ENCODE results near the gene TRAF3IP1. TPM values are rescaled to one million over a fixed set of nuclear protein-coding genes. Genes with fewer than 3 reads are reported as not detected.

The TRAF3IP1 gene
- total RNA-seq, 1 donor, result 3.5 TPM

- no peaks in the 10 kb centered on the region for H3K9me3 ChIP-seq (ENCODE audit: low read depth, low read length)
- no peaks in the 10 kb centered on the region for H3K27me3 ChIP-seq (ENCODE audit: insufficient read depth, low read length)
- no peak overlapping the region for H3K4me3 ChIP-seq (ENCODE audit: low read length)
- H3K4me1 ChIP-seq (ENCODE audit: insufficient read depth, low read length), result no peaks in the 10 kb centered on the region
Measured at GRCh38 chr2:238338710-238339394, 18.5 kb downstream of the TRAF3IP1 start.

- H3K4me1 ChIP-seq (ENCODE audit: insufficient read depth, low read length), result no peaks in the 10 kb centered on the region
- no peaks in the 10 kb centered on the region for H3K9me3 ChIP-seq (ENCODE audit: low read depth, low read length)
- no peaks in the 10 kb centered on the region for H3K27me3 ChIP-seq (ENCODE audit: insufficient read depth, low read length)
- no peak overlapping the region for H3K4me3 ChIP-seq (ENCODE audit: low read length)
Measured at GRCh38 chr2:238339395-238339780, 19.1 kb downstream of the TRAF3IP1 start.

- H3K9me3 ChIP-seq (ENCODE audit: low read depth, low read length), result no peaks in the 10 kb centered on the region
- no peak overlapping the region for H3K4me3 ChIP-seq (ENCODE audit: low read length)
- no peaks in the 10 kb centered on the region for H3K27me3 ChIP-seq (ENCODE audit: insufficient read depth, low read length)
- no peaks in the 10 kb centered on the region for H3K4me1 ChIP-seq (ENCODE audit: insufficient read depth, low read length)
Measured at GRCh38 chr2:238339814-238340213, 19.5 kb downstream of the TRAF3IP1 start.

GRCh38 chr2:238341536-238341935 is 21.2 kb downstream of the TRAF3IP1 start:
- no peaks in the 10 kb centered on the region for H3K27me3 ChIP-seq (ENCODE audit: insufficient read depth, low read length)
- no peaks in the 10 kb centered on the region for H3K9me3 ChIP-seq (ENCODE audit: low read depth, low read length)
- H3K4me3 ChIP-seq (ENCODE audit: low read length), result no peak overlapping the region
- no peaks in the 10 kb centered on the region for H3K4me1 ChIP-seq (ENCODE audit: insufficient read depth, low read length)

GRCh38 chr2:238344035-238344434 is 23.7 kb downstream of the TRAF3IP1 start:
- H3K4me3 ChIP-seq (ENCODE audit: low read length), result no peak overlapping the region
- H3K9me3 ChIP-seq (ENCODE audit: low read depth, low read length), result no peaks in the 10 kb centered on the region
- no peaks in the 10 kb centered on the region for H3K4me1 ChIP-seq (ENCODE audit: insufficient read depth, low read length)
- H3K27me3 ChIP-seq (ENCODE audit: insufficient read depth, low read length), result no peaks in the 10 kb centered on the region

- Histone ChIP-seq H3K4me1 (ENCODE audit: insufficient read depth, low read length) (no peaks in the 10 kb centered on the region), H3K27me3 (ENCODE audit: insufficient read depth, low read length) (no peaks in the 10 kb centered on the region), H3K9me3 (ENCODE audit: low read depth, low read length) (no peaks in the 10 kb centered on the region), H3K4me3 (ENCODE audit: low read length) (no peak overlapping the region)
Measured at GRCh38 chr2:238344517-238344916, 24.2 kb downstream of the TRAF3IP1 start.

- no peaks in the 10 kb centered on the region for H3K9me3 ChIP-seq (ENCODE audit: low read depth, low read length)
- H3K4me3 ChIP-seq (ENCODE audit: low read length), result no peak overlapping the region
- H3K27me3 ChIP-seq (ENCODE audit: insufficient read depth, low read length), result no peaks in the 10 kb centered on the region
- no peaks in the 10 kb centered on the region for H3K4me1 ChIP-seq (ENCODE audit: insufficient read depth, low read length)
Measured at GRCh38 chr2:238345297-238345968, 25.1 kb downstream of the TRAF3IP1 start.

GRCh38 chr2:238346544-238346943 is 26.2 kb downstream of the TRAF3IP1 start:
- Histone ChIP-seq H3K4me3 (ENCODE audit: low read length) (no peak overlapping the region), H3K4me1 (ENCODE audit: insufficient read depth, low read length) (no peaks in the 10 kb centered on the region), H3K27me3 (ENCODE audit: insufficient read depth, low read length) (no peaks in the 10 kb centered on the region), H3K9me3 (ENCODE audit: low read depth, low read length) (no peaks in the 10 kb centered on the region)

- Histone ChIP-seq H3K4me3 (ENCODE audit: low read length) (no peak overlapping the region), H3K4me1 (ENCODE audit: insufficient read depth, low read length) (no peaks in the 10 kb centered on the region), H3K9me3 (ENCODE audit: low read depth, low read length) (no peaks in the 10 kb centered on the region), H3K27me3 (ENCODE audit: insufficient read depth, low read length) (no peaks in the 10 kb centered on the region)
Measured at GRCh38 chr2:238350150-238350897, 30.0 kb downstream of the TRAF3IP1 start.

- Histone ChIP-seq H3K4me1 (ENCODE audit: insufficient read depth, low read length) (no peaks in the 10 kb centered on the region), H3K9me3 (ENCODE audit: low read depth, low read length) (no peaks in the 10 kb centered on the region), H3K4me3 (ENCODE audit: low read length) (no peak overlapping the region), H3K27me3 (ENCODE audit: insufficient read depth, low read length) (no peaks in the 10 kb centered on the region)
Measured at GRCh38 chr2:238351315-238351714, 31.0 kb downstream of the TRAF3IP1 start.

GRCh38 chr2:238352361-238352760 is 32.0 kb downstream of the TRAF3IP1 start:
- H3K4me3 ChIP-seq (ENCODE audit: low read length), result no peak overlapping the region
- H3K9me3 ChIP-seq (ENCODE audit: low read depth, low read length), result no peaks in the 10 kb centered on the region
- peaks cover under 1% of the 10 kb centered on the region for H3K4me1 ChIP-seq (ENCODE audit: insufficient read depth, low read length)
- H3K27me3 ChIP-seq (ENCODE audit: insufficient read depth, low read length), result no peaks in the 10 kb centered on the region

- H3K4me3 ChIP-seq (ENCODE audit: low read length), result no peak overlapping the region
- H3K4me1 ChIP-seq (ENCODE audit: insufficient read depth, low read length), result peaks cover 4% of the 10 kb centered on the region
- H3K9me3 ChIP-seq (ENCODE audit: low read depth, low read length), result no peaks in the 10 kb centered on the region
- H3K27me3 ChIP-seq (ENCODE audit: insufficient read depth, low read length), result no peaks in the 10 kb centered on the region
Measured at GRCh38 chr2:238358769-238359168, 38.5 kb downstream of the TRAF3IP1 start.

GRCh38 chr2:238359403-238359802 is 39.1 kb downstream of the TRAF3IP1 start:
- Histone ChIP-seq H3K4me1 (ENCODE audit: insufficient read depth, low read length) (peaks cover 4% of the 10 kb centered on the region), H3K4me3 (ENCODE audit: low read length) (no peak overlapping the region), H3K27me3 (ENCODE audit: insufficient read depth, low read length) (no peaks in the 10 kb centered on the region), H3K9me3 (ENCODE audit: low read depth, low read length) (no peaks in the 10 kb centered on the region)

- H3K4me1 ChIP-seq (ENCODE audit: insufficient read depth, low read length), result peaks cover 4% of the 10 kb centered on the region
- H3K27me3 ChIP-seq (ENCODE audit: insufficient read depth, low read length), result no peaks in the 10 kb centered on the region
- H3K9me3 ChIP-seq (ENCODE audit: low read depth, low read length), result no peaks in the 10 kb centered on the region
- no peak overlapping the region for H3K4me3 ChIP-seq (ENCODE audit: low read length)
Measured at GRCh38 chr2:238361877-238362276, 41.6 kb downstream of the TRAF3IP1 start.

GRCh38 chr2:238362626-238363025 is 42.3 kb downstream of the TRAF3IP1 start:
- Histone ChIP-seq H3K27me3 (ENCODE audit: insufficient read depth, low read length) (no peaks in the 10 kb centered on the region), H3K4me1 (ENCODE audit: insufficient read depth, low read length) (peaks cover 1% of the 10 kb centered on the region), H3K4me3 (ENCODE audit: low read length) (no peak overlapping the region), H3K9me3 (ENCODE audit: low read depth, low read length) (no peaks in the 10 kb centered on the region)

Data from mononuclear cell (primary cell).